Hepatocyte (in vitro differentiated cells): ENCODE data around the gene SH3RF3. TPM values are rescaled to one million over a fixed set of nuclear protein-coding genes. Genes with fewer than 3 reads are reported as not detected.
"Not testable (repeated sequence)": the region's sequence is repeated elsewhere in the genome, so short reads cannot be mapped to it uniquely, and the experiment has no call there.

Experiments used
- DNase-seq: peaks from one replicate; pipeline ENCODE4 v3.0.0-alpha.2; 2016; ENCODE audit warnings: low spot score
- H2AFZ ChIP-seq: fragments of 200-600 bp; sonication (generic); 2 replicates; pipeline ENCODE4 v1.6.0; 2016; ENCODE audit warnings: antibody characterized with exemption, mild to moderate bottlenecking
- H3K27ac ChIP-seq: fragments of 200-600 bp; sonication (generic); 2 replicates; pipeline ENCODE4 v1.5.1; 2016; ENCODE audit warnings: mild to moderate bottlenecking
- H3K27me3 ChIP-seq: fragments of 200-600 bp; sonication (generic); 2 replicates; pipeline ENCODE4 v1.6.1; 2016
- H3K36me3 ChIP-seq: fragments of 200-600 bp; sonication (generic); replicated peaks from 2 replicates; pipeline ENCODE4 v1.5.1; 2016; ENCODE audit warnings: low read depth; ENCODE audit not compliant: insufficient read depth
- H3K4me1 ChIP-seq: fragments of 200-600 bp; sonication (generic); 2 replicates; pipeline ENCODE4 v1.5.1; 2016; ENCODE audit warnings: mild to moderate bottlenecking, moderate library complexity; ENCODE audit not compliant: insufficient read depth
- H3K4me2 ChIP-seq: fragments of 200-600 bp; sonication (generic); 2 replicates; pipeline ENCODE4 v1.6.0; 2016
- H3K4me3 ChIP-seq: fragments of 200-600 bp; sonication (generic); 2 replicates; pipeline ENCODE4 v1.5.1; 2016; ENCODE audit warnings: mild to moderate bottlenecking
- H3K79me2 ChIP-seq: fragments of 200-600 bp; sonication (generic); 2 replicates; pipeline ENCODE4 v1.6.0; 2017; ENCODE audit warnings: mild to moderate bottlenecking
- H3K9me2 ChIP-seq: fragments of 200-600 bp; sonication (generic); replicated peaks from 2 replicates; pipeline ENCODE4 v1.6.0; 2017; ENCODE audit warnings: mild to moderate bottlenecking; ENCODE audit not compliant: insufficient read depth
- H3K9me3 ChIP-seq: fragments of 200-600 bp; sonication (generic); 2 replicates; pipeline ENCODE4 v1.5.1; 2016; ENCODE audit warnings: low read depth, mild to moderate bottlenecking
- H4K20me1 ChIP-seq: fragments of 200-600 bp; sonication (generic); 2 replicates; pipeline ENCODE4 v1.6.0; 2016; ENCODE audit warnings: mild to moderate bottlenecking; ENCODE audit not compliant: insufficient read depth, poor library complexity, severe bottlenecking
- EZH2 ChIP-seq: fragments of 200-600 bp; sonication (generic); IDR thresholded peaks from 2 replicates; pipeline ENCODE4 v1.6.1; 2016; ENCODE audit warnings: antibody characterized with exemption, mild to moderate bottlenecking, borderline replicate concordance
- EZH2phosphoT487 ChIP-seq: fragments of 200-600 bp; sonication (generic); IDR thresholded peaks from one replicate; pipeline ENCODE4 v1.6.1; 2018; ENCODE audit warnings: antibody characterized with exemption, mild to moderate bottlenecking, low read depth, moderate library complexity; ENCODE audit not compliant: unreplicated experiment, severe bottlenecking
- WGBS: methylation state at CpG from one replicate; pipeline ENCODE4 v1.1.6; 2016; ENCODE audit warnings: low lambda C conversion rate; ENCODE audit errors: missing lambda C conversion rate; 5-methylcytosine and 5-hydroxymethylcytosine counted together
- polyA plus RNA-seq: library from polyadenylated mRNA; unstranded; fragments of >200 nt; fragmentation: Nextera tagmentation; extraction: Ambion mirVana; gene quantifications from 2 replicates; pipeline ENCODE4 v1.2.1, GENCODE V29; 2016
- total RNA-seq: library from RNA; depleted of rRNA; stranded (reverse); fragments of >200 nt; gene quantifications from 2 replicates; pipeline ENCODE4 v1.2.3, GENCODE V29; 2014
- TF ChIP-seq, protein P1 (sequence below): fragments of 200-600 bp; sonication (generic); IDR thresholded peaks from 2 replicates; pipeline ENCODE4 v1.5.1; 2016; ENCODE audit warnings: antibody characterized with exemption, mild to moderate bottlenecking; ENCODE audit not compliant: poor library complexity

The SH3RF3 gene
- total and polyA plus RNA-seq, 2 experiments from 2014 or later, result 1.9 to 2.1 TPM

DNA sequence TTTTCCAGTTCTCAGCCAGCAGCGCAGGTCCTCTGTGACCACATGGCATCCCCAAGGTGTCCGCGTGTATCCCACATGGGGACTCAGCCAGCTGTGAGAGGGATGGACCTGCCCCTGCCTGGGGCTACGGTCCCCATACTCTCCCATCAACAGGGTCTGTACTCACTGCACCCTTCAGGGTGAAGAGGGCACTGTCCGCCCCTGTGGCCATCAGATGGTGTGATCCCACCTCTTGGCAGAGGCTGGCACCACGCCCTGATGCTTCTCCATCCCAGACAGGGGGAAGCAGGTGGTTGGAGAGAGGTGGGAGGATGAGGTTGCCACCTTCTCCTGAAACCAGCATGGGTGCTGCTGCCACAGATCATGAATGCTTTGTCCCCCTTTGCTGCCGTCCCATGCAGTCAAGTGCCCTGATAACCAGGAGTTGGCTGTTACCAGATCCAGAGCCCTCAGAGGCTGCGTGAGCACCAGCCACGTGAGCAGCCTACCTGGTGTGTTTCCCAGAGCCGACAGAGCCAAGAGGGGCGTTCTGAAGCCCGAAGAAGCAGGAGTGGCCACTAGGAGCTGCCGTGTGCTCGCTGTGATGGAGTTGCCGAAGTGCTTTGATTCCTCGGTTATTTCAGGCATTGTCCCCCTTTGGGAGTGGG lies 93.9 kb downstream of the SH3RF3 start:
- H3K27ac ChIP-seq, result no peak overlapping the region
- 64% methylated on average over 16 of the region's 16 CpGs for WGBS
- no peaks in the 10 kb centered on the region for H3K9me2 ChIP-seq
- no peaks in the 10 kb centered on the region for H3K36me3 ChIP-seq
- no peaks in the 10 kb centered on the region for H4K20me1 ChIP-seq
- H3K4me1 ChIP-seq, result peaks cover 10% of the 10 kb centered on the region
- no peaks in the 10 kb centered on the region for H3K27me3 ChIP-seq
- H3K79me2 ChIP-seq, result no peaks in the 10 kb centered on the region
- H2AFZ ChIP-seq, result no peak overlapping the region
- no peak overlapping the region for H3K4me3 ChIP-seq
- no peak for TF ChIP-seq EZH2
- TF ChIP-seq EZH2phosphoT487, result no peak
- TF ChIP-seq, protein P1, sequence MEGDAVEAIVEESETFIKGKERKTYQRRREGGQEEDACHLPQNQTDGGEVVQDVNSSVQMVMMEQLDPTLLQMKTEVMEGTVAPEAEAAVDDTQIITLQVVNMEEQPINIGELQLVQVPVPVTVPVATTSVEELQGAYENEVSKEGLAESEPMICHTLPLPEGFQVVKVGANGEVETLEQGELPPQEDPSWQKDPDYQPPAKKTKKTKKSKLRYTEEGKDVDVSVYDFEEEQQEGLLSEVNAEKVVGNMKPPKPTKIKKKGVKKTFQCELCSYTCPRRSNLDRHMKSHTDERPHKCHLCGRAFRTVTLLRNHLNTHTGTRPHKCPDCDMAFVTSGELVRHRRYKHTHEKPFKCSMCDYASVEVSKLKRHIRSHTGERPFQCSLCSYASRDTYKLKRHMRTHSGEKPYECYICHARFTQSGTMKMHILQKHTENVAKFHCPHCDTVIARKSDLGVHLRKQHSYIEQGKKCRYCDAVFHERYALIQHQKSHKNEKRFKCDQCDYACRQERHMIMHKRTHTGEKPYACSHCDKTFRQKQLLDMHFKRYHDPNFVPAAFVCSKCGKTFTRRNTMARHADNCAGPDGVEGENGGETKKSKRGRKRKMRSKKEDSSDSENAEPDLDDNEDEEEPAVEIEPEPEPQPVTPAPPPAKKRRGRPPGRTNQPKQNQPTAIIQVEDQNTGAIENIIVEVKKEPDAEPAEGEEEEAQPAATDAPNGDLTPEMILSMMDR, result no peak
- H3K4me2 ChIP-seq, result no peak overlapping the region
- no peaks in the 10 kb centered on the region for H3K9me3 ChIP-seq
- no peak for DNase-seq

DNA sequence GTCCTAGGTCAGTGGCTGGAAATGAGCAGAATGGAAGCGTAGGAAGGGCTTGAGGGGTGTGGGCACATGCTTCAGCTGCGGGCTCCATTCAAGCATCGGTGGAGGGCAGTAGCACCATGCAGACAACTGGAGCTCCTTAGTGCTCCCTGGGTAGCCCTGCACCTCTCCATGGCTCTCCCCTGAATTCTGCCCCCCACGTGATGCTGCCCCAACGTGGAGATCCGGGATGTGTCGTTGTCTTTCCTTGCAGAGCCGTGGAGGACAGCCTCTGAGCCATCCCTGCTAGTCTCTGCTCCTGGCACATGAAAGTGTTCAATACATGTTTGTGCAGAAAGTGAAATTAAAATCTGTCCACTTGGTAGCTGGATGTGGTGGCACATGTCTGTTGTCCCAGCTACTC lies 94.5 kb downstream of the SH3RF3 start:
- Histone ChIP-seq H3K79me2 (no peaks in the 10 kb centered on the region), H4K20me1 (no peaks in the 10 kb centered on the region), H3K27me3 (no peaks in the 10 kb centered on the region), H3K9me2 (no peaks in the 10 kb centered on the region), H3K4me1 (peaks cover 4% of the 10 kb centered on the region), H3K27ac (no peak overlapping the region), H3K4me2 (no peak overlapping the region), H3K9me3 (no peaks in the 10 kb centered on the region), H2AFZ (no peak overlapping the region), H3K4me3 (no peak overlapping the region), H3K36me3 (no peaks in the 10 kb centered on the region)
- no peak for DNase-seq
- 90% methylated on average over 8 of the region's 8 CpGs for WGBS
- no peak for TF ChIP-seq EZH2phosphoT487
- TF ChIP-seq, protein P1, result no peak
- TF ChIP-seq EZH2, result no peak

- not testable (repeated sequence) for H2AFZ ChIP-seq, DNase-seq, H4K20me1 ChIP-seq, H3K4me3 ChIP-seq, H3K9me3 ChIP-seq, H3K36me3 ChIP-seq, H3K27ac ChIP-seq, H3K27me3 ChIP-seq, H3K79me2 ChIP-seq, H3K9me2 ChIP-seq, H3K4me2 ChIP-seq, H3K4me1 ChIP-seq
- 95% methylated on average over 8 of the region's 8 CpGs for WGBS
These were observed 95.3 kb downstream of the SH3RF3 start for GRCh38 chr2:109224341-109224740.

DNA sequence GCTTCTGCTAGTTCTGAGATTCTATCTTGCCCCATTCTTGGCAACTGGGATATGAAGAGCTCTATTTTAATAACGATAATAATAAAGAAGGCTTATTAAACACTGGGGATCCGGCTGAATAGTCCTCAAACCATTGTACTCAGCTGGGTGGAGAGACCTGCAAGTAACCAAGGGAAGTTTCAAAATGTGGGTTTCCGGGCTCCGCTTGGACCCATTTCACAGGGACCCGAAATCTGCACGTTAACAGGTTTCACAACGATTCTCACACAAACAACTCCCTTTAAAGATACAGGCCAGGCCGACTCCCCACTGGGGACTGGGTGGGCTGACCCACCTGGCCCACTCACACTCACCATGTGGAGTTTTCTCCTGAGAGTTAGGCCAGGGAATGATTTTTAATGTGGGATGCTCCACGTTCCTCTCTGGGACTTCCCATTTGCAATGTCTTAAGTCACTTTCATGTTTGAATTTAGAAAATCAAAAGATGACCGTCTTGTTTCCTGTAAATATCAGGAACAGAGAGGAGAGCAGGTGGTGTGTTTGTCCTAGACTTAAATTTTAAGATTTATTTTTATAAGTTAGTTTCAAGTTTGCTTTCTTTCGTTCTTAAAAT lies 96.3 kb downstream of the SH3RF3 start:
- no peaks in the 10 kb centered on the region for H3K9me2 ChIP-seq
- no peak overlapping the region for H3K27ac ChIP-seq
- no peaks in the 10 kb centered on the region for H3K9me3 ChIP-seq
- no peak for DNase-seq
- no peaks in the 10 kb centered on the region for H3K27me3 ChIP-seq
- H3K4me1 ChIP-seq, result no peaks in the 10 kb centered on the region
- 94% methylated on average over 11 of the region's 11 CpGs for WGBS
- no peak overlapping the region for H3K4me3 ChIP-seq
- no peak overlapping the region for H3K4me2 ChIP-seq
- no peaks in the 10 kb centered on the region for H4K20me1 ChIP-seq
- TF ChIP-seq, protein P1, result no peak
- H3K79me2 ChIP-seq, result no peaks in the 10 kb centered on the region
- H2AFZ ChIP-seq, result no peak overlapping the region
- H3K36me3 ChIP-seq, result no peaks in the 10 kb centered on the region
